Kidney (tissue), 14 donors: Measurements from ENCODE around the gene CTLA4. TPM values are rescaled to one million over a fixed set of nuclear protein-coding genes. Genes with fewer than 3 reads are reported as not detected.

Source experiments
- DNase-seq, 5 donors: peaks; one replicate each; pipeline ENCODE4 v3.0.0-alpha.2; 2013 to 2020
- FAIRE-seq: peaks from 2 replicates; lab custom pipeline; 2012; peaks lifted over from hg19 to GRCh38; lab: Jason Lieb, UNC
- H3K27ac ChIP-seq, 2 donors: one replicate each; pipeline ENCODE4 v1.7.0; 2013; ENCODE audit warnings: low read depth in 2 of 2, low read length in 2 of 2, inconsistent platforms in 1 of 2
- H3K27me3 ChIP-seq: one replicate; pipeline ENCODE4 v1.7.1; 2013; ENCODE audit warnings: low read length, inconsistent platforms; ENCODE audit not compliant: control insufficient read depth, insufficient read depth
- H3K36me3 ChIP-seq, 3 donors: one replicate each; pipeline versions ENCODE4 v1.7.0 to v1.7.1; 2013; ENCODE audit warnings: low read length in 3 of 3, control low read depth in 1 of 3, inconsistent platforms in 1 of 3; ENCODE audit not compliant: insufficient read depth in 3 of 3, control insufficient read depth in 2 of 3
- H3K4me1 ChIP-seq, 3 donors: one replicate each; pipeline versions ENCODE4 v1.7.0 to v1.7.1; 2013; ENCODE audit warnings: low read length in 3 of 3, inconsistent platforms in 1 of 3, low read depth in 1 of 3; ENCODE audit not compliant: control insufficient read depth in 2 of 3, insufficient read depth in 2 of 3
- H3K4me3 ChIP-seq, 3 donors: one replicate each; pipeline versions ENCODE4 v1.7.0 to v1.8.1; 2013; ENCODE audit warnings: low read length in 3 of 3, control low read depth in 1 of 3, inconsistent platforms in 1 of 3
- H3K9ac ChIP-seq, 3 donors: one replicate each; pipeline versions ENCODE4 v1.7.0 to v1.7.1; 2013; ENCODE audit warnings: low read length in 3 of 3, control low read depth in 1 of 3, inconsistent platforms in 1 of 3
- H3K9me3 ChIP-seq, 3 donors: one replicate each; pipeline versions ENCODE4 v1.7.0 to v1.7.1; 2013; ENCODE audit warnings: low read length in 3 of 3, control low read depth in 1 of 3, inconsistent platforms in 1 of 3; ENCODE audit not compliant: control insufficient read depth in 2 of 3, insufficient read depth in 1 of 3
- CTCF ChIP-seq: IDR thresholded peaks from 3 replicates; pipeline ENCODE4 v1.5.1; 2012; ENCODE audit warnings: mild to moderate bottlenecking, moderate library complexity, borderline replicate concordance; ENCODE audit not compliant: insufficient read depth; ENCODE audit errors: extremely low read depth
- intact Hi-C: fragments of 100-400 bp; cut with DNase I; formaldehyde crosslinking; loops from one replicate; pipeline ENCODE4 v1.11.1; 2022
- polyA plus RNA-seq: library from polyadenylated mRNA; stranded (reverse); fragments of 350-450 nt; fragmentation: Illumina TruSeq; extraction: RNeasy Lipid Tissue Mini Kit (QIAGEN cat#74804); gene quantifications from one replicate; pipeline ENCODE4 v1.2.3, GENCODE V29; 2014; ENCODE audit warnings: low read depth, low replicate concordance; ENCODE audit not compliant: insufficient read depth
- total RNA-seq: library from RNA; stranded (reverse); fragmentation: NEBNext Ultra II Directional; extraction: Animal tissue kit (Norgen Biotek cat#: 25700); gene quantifications from one replicate; pipeline ENCODE4 v1.2.1, GENCODE V29; 2021
- donor health status: control.
- donor health status: control.
- donor health status: control.
- donor health status: control.
- donor health status: control.
- donor health status: DM: yes; HTN: yes; CAD: no.
- donor health status: Normal renal cell carcinoma (clear cell type).

Gene CTLA4
- total and polyA plus RNA-seq, 2 donors from 2014 or later: 0.22 to 2.0 TPM

DNA sequence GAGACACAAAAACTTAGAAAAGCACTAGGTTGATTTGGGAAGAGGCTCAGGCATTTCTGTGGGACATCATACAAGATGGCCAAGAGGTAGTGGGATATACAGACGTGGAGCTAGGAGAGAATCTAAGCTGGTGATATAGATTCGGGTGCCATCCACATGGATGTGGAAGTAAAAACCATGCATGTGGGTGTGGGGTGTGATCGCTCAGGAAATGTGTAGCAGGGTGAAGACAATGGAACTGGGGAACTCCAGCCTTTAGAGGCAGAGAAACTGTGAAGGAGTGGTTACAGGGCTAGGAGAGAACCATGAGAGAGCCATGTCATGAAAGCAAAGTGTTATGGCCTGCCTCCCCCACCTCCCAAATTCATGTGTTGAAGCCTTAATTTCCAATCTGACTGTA, 43.0 kb upstream of the CTLA4 start:
- DNase-seq (no peak), FAIRE-seq (no peak)
- no peaks in the 10 kb centered on the region for H3K4me1 ChIP-seq
- no peaks in the 10 kb centered on the region for H3K9me3 ChIP-seq
- H3K27me3 ChIP-seq: no peaks in the 10 kb centered on the region
- H3K4me3 ChIP-seq: no peak overlapping the region
- no peak for TF ChIP-seq CTCF
- H3K9ac ChIP-seq: no peak overlapping the region
- H3K36me3 ChIP-seq: no peaks in the 10 kb centered on the region
- intact Hi-C loops: no loop called here
- H3K27ac ChIP-seq: no peak overlapping the region

GRCh38 chr2:203826704-203827103, 40.9 kb upstream of the CTLA4 start:
- no peak for FAIRE-seq
- H3K9ac ChIP-seq: no peak overlapping the region

DNA sequence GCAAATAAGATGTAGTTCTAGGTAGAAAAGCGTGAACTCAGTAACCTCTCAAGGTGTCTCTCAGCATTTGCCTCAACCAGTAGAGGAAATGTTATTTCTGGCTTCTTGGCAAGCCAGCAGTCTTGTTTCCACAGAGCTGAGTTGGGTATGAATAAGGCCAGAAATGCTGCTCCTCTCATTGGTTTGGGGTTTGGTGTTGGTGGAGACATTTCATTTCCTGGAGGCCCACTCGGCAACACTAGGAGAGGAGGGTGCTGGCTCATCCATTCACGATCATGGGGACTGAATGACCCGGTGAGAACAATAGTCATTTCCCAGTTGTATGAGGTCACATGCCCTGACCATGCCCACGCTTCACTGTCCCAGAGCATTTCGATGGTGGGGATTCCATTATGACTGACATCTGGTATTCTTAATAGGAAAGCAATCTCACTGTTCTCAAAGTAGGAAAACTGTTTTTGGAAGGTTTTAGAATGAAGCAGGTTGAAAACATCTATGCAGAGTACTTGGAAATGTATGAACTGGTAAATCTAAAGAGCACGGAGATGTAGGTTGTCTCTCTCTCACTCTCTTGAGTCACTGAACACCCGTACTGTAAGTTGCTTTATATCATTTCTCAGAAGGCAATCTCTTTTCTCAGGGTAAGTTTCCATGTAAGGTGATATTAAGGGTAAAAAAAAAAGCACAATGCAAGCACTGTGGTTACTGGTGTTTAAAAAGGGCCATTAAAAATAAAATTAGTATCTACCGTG, 37.1 kb upstream of the CTLA4 start:
- TF ChIP-seq CTCF: no peak
- DNase-seq (no peak), FAIRE-seq (no peak)
- no peak overlapping the region for H3K9ac ChIP-seq
- H3K4me1 ChIP-seq: no peaks in the 10 kb centered on the region
- intact Hi-C loops: no loop called here
- no peak overlapping the region for H3K4me3 ChIP-seq
- H3K27me3 ChIP-seq: no peaks in the 10 kb centered on the region
- no peaks in the 10 kb centered on the region for H3K36me3 ChIP-seq
- no peak overlapping the region for H3K27ac ChIP-seq
- H3K9me3 ChIP-seq: no peaks in the 10 kb centered on the region

More at GRCh38 chr2:203826704-203827103, 40.9 kb upstream of the CTLA4 start:
- no peaks in the 10 kb centered on the region for H3K27me3 ChIP-seq
- DNase-seq: no peak
- intact Hi-C loops: no loop called here
- no peak for TF ChIP-seq CTCF
- no peak overlapping the region for H3K27ac ChIP-seq
- no peaks in the 10 kb centered on the region for H3K4me1 ChIP-seq
- no peaks in the 10 kb centered on the region for H3K9me3 ChIP-seq
- H3K36me3 ChIP-seq: no peaks in the 10 kb centered on the region
- H3K4me3 ChIP-seq: no peak overlapping the region
